Erythroblast (primary cell): ENCODE data around the gene SEC31B.

Source experiments
- DNase-seq, 2 experiments: peaks; one replicate each; lab custom pipeline; 2025; lab: John Stamatoyannopoulos, UW
- GATA1 ChIP-seq: IDR thresholded peaks from 2 replicates; pipeline ENCODE4 v1.6.1; 2011; ENCODE audit warnings: low read depth, mild to moderate bottlenecking, control low read depth, low read length, moderate library complexity
- POLR2A ChIP-seq: IDR thresholded peaks from 2 replicates; pipeline ENCODE4 v1.6.1; 2011; ENCODE audit warnings: mild to moderate bottlenecking, low read length

The SEC31B gene

DNA sequence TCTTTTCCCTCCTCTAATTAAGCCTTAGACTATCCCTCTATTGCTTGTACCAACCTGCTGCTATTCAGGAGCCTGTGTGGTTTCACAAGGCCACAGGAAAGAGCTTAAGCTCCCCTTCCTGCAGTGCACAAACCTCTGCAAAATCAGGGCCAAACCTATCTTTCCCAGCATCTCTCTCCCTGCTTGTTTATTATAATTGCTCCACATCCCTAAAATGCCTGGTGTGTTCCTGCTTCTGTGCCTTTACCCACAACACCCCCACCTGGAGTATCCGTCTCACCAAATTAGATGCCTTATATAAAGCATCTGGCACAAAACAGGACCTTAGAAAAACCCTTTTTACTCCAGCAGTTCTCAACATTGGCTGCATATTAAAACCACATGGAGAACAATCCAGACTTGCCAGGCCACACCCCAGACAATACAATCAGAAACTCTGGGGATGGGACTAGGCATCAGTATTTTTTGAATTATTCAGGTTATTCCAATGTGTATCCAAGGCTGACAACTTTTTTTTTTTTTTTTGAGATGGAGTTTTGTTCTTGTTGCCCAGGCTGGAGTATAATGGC, 16.7 kb downstream of the SEC31B start:
- TF ChIP-seq POLR2A: no peak
- DNase-seq: no peak

GRCh38 chr10:100501423-100501822, 18.2 kb downstream of the SEC31B start:
- DNase-seq: no peak
- no peak for TF ChIP-seq GATA1
- TF ChIP-seq POLR2A: no peak

- no peak for DNase-seq
Observed at GRCh38 chr10:100498059-100498458, 21.6 kb downstream of the SEC31B start.

GRCh38 chr10:100496567-100496966, 23.1 kb downstream of the SEC31B start:
- TF ChIP-seq POLR2A: no peak
- no peak for TF ChIP-seq GATA1
- DNase-seq: no peak

More at GRCh38 chr10:100498059-100498458, 21.6 kb downstream of the SEC31B start:
- TF ChIP-seq GATA1: no peak
- TF ChIP-seq POLR2A: no peak

DNA sequence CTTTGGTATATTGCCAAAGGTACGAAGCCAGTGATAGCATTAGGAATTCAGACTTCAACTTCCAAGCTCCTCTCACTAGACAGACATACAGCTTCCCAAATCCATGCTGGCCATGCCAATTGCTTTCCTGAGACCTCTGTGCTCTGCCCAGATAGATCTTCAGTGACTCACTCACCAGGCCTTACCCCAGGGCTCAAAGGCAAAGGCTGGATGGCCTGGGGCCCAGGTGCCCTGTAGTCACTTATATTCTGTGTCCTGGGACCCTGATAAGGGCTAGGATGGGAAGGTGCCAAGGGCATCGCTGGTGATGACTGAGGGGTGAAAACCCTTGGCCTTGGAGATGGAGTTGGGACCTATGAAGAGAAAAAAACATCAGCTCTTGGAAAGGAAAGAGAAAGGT, 29.1 kb downstream of the SEC31B start:
- TF ChIP-seq POLR2A (no peak), GATA1 (no peak)
- no peak for DNase-seq

GRCh38 chr10:100489396-100489795, 30.3 kb downstream of the SEC31B start:
- DNase-seq: no peak
- TF ChIP-seq GATA1 (no peak), POLR2A (no peak)

DNA sequence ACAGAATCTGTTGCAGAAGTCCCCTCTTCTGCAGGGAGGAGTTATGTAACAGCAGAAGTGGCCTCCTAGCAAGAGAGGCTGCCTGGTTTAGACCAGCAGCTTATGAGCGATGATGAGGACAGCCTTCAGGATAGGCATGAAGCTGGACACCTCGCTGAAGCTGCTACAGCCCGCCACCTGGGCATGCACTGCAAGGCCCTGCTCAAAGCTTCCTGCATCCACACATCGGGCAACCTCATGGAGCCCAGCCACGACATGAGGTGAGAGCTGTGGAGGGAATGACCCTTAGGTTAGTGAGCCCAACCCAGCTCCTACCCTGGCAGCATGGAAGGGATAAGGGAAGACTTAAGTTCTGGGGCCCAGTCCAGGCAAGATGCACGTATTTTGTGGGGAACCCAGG, 32.1 kb downstream of the SEC31B start:
- no peak for TF ChIP-seq POLR2A
- no peak for DNase-seq

- no peak for DNase-seq
- no peak for TF ChIP-seq GATA1
- TF ChIP-seq POLR2A: no peak
Observed at GRCh38 chr10:100485801-100486495, 33.7 kb downstream of the SEC31B start.

DNA sequence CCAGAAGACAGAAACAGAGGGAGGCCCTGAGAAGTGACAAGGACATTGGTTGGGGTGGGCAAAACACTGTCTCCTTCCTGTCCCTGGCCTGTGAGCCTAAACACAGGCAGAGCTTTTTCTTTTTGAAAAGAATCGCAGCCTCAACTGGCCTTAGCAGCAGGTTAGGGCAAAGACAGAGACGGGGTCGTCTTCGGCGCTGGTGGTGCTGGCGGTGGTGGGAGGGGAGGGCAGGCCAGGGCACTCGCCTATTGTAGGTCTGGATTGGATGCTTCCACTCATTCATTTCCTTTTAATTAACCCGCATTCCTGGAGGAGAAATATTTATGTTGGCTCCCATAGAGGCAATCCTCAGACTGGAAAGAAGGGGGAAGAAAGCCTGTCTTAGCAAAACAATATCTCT, 34.3 kb downstream of the SEC31B start:
- no peak for TF ChIP-seq POLR2A
- TF ChIP-seq GATA1: no peak
- no peak for DNase-seq

GRCh38 chr10:100483876-100484666, 35.6 kb downstream of the SEC31B start:
- DNase-seq: no peak

DNA sequence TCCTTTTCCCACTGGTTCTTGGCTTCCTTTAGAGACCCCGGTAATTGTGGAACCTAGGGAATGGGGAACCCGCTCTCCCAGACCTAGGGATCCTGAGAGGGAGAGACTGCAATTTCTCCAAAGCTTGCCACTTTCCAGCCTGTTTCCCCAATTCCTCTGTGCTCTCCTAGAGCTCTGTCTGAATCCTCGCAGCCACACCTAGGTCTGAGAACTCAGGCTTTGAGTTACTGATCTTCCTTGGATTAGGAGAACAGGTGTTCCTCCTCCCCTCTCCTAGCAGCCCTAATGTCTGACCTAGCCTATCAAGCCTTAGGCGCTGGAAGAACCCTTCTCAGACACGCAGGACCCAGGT, 36.9 kb downstream of the SEC31B start:
- DNase-seq: no peak
- no peak for TF ChIP-seq GATA1
- no peak for TF ChIP-seq POLR2A

More at GRCh38 chr10:100483876-100484666, 35.6 kb downstream of the SEC31B start:
- TF ChIP-seq POLR2A (no peak), GATA1 (no peak)

DNA sequence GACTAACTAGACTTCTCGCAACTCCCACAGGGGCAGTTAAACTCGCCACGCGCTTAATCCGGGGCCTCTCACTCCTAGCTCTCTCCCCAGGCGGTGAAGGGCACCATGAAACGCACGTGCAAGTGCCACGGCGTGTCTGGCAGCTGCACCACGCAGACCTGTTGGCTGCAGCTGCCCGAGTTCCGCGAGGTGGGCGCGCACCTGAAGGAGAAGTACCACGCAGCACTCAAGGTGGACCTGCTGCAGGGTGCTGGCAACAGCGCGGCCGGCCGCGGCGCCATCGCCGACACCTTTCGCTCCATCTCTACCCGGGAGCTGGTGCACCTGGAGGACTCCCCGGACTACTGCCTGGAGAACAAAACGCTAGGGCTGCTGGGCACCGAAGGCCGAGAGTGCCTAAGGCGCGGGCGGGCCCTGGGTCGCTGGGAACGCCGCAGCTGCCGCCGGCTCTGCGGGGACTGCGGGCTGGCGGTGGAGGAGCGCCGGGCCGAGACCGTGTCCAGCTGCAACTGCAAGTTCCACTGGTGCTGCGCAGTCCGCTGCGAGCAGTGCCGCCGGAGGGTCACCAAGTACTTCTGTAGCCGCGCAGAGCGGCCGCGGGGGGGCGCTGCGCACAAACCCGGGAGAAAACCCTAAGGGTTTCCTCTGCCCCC, 37.4 kb downstream of the SEC31B start:
- TF ChIP-seq POLR2A (no peak), GATA1 (no peak)
- peak; percentile 77 to 78 for DNase-seq

GRCh38 chr10:100481462-100482081, 38.1 kb downstream of the SEC31B start:
- peak; percentile 79 to 89 for DNase-seq
- no peak for TF ChIP-seq POLR2A
- no peak for TF ChIP-seq GATA1
